Astrocyte of the cerebellum (primary cell): ENCODE data around the gene EFHD2.
"Not testable (repeated sequence)": the region's sequence is repeated elsewhere in the genome, so short reads cannot be mapped to it uniquely, and the experiment has no call there.

Source experiments
- DNase-seq: peaks from one replicate; pipeline ENCODE4 v3.0.0-alpha.2; 2011; ENCODE audit warnings: low read depth
- H3K4me3 ChIP-seq: 2 replicates; pipeline ENCODE4 v1.5.1; 2011; ENCODE audit warnings: mild to moderate bottlenecking, low read depth, low read length, moderate library complexity
- CTCF ChIP-seq: IDR thresholded peaks from 2 replicates; pipeline ENCODE4 v1.5.1; 2012; ENCODE audit warnings: low read length, low read depth, moderate library complexity, mild to moderate bottlenecking; ENCODE audit errors: missing control alignments
- in situ Hi-C: cut with HindIII; loops from 2 replicates; pipeline ENCODE4 v1.10.0; 2017; ENCODE audit warnings: low sequenced_read_pairs

Gene EFHD2

GRCh38 chr1:15370268-15370667 lies 39.4 kb upstream of the EFHD2 start:
- DNase-seq = no peak
- no peak overlapping the region for H3K4me3 ChIP-seq
- in situ Hi-C loops = no loop called here
- no peak for TF ChIP-seq CTCF

- TF ChIP-seq CTCF = no peak
- no peak overlapping the region for H3K4me3 ChIP-seq
- in situ Hi-C loops = no loop called here
These were observed 38.7 kb upstream of the EFHD2 start for GRCh38 chr1:15370781-15371520.

GRCh38 chr1:15371610-15372545 lies 37.8 kb upstream of the EFHD2 start:
- no peak for TF ChIP-seq CTCF
- in situ Hi-C loops = no loop called here
- no peak overlapping the region for H3K4me3 ChIP-seq
- no peak for DNase-seq

More at GRCh38 chr1:15370781-15371520, 38.7 kb upstream of the EFHD2 start:
- no peak for DNase-seq

- DNase-seq = no peak
- in situ Hi-C loops = no loop called here
- no peak overlapping the region for H3K4me3 ChIP-seq
- TF ChIP-seq CTCF = no peak
These were observed 31.0 kb upstream of the EFHD2 start for GRCh38 chr1:15378729-15379128.

GRCh38 chr1:15379151-15379550 lies 30.5 kb upstream of the EFHD2 start:
- in situ Hi-C loops, DNase-seq, H3K4me3 ChIP-seq: not testable (repeated sequence)

GRCh38 chr1:15380601-15381508 lies 28.8 kb upstream of the EFHD2 start:
- DNase-seq = no peak
- in situ Hi-C loops = no loop called here
- TF ChIP-seq CTCF = no peak

More at GRCh38 chr1:15380601-15381508, 28.8 kb upstream of the EFHD2 start:
- H3K4me3 ChIP-seq = no peak overlapping the region
